Measurements from ENCODE around the gene USP17L28.
"Not testable (repeated sequence)": the region's sequence is repeated elsewhere in the genome, so short reads cannot be mapped to it uniquely, and the experiment has no call there.

USP17L28 gene

DNA sequence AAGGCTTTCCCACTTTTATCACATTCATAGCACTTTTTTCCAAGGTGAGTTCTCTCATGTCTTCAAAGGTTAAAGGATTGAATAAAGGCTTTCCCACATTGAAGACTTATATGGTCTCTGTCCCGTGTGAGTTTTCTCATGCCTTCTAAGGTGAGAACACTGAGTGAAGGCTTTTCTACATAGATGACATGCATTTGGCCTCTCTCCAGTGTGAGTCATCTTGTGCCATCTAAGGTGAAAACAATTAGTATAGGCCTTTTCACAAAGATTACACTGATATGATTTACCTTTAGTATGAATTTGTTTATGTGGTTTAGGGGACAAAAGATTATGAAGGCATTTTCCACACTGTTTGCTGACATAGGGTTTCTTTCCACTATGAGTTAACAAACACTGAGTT lies 35.4 kb downstream of the USP17L28 start:
- no peak for DNase-seq (ENCODE audit: low read depth)
- H3K4me3 ChIP-seq (ENCODE audit: low read depth, low read length), result no peak overlapping the region
- TF ChIP-seq, protein P1, sequence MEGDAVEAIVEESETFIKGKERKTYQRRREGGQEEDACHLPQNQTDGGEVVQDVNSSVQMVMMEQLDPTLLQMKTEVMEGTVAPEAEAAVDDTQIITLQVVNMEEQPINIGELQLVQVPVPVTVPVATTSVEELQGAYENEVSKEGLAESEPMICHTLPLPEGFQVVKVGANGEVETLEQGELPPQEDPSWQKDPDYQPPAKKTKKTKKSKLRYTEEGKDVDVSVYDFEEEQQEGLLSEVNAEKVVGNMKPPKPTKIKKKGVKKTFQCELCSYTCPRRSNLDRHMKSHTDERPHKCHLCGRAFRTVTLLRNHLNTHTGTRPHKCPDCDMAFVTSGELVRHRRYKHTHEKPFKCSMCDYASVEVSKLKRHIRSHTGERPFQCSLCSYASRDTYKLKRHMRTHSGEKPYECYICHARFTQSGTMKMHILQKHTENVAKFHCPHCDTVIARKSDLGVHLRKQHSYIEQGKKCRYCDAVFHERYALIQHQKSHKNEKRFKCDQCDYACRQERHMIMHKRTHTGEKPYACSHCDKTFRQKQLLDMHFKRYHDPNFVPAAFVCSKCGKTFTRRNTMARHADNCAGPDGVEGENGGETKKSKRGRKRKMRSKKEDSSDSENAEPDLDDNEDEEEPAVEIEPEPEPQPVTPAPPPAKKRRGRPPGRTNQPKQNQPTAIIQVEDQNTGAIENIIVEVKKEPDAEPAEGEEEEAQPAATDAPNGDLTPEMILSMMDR (IDR thresholded peaks at IDR 0.05; ENCODE audit: low read depth, low read length, missing control alignments), result no peak
- in situ Hi-C loops (cut with HindIII; ENCODE audit: low sequenced_read_pairs), result no loop called here

DNA sequence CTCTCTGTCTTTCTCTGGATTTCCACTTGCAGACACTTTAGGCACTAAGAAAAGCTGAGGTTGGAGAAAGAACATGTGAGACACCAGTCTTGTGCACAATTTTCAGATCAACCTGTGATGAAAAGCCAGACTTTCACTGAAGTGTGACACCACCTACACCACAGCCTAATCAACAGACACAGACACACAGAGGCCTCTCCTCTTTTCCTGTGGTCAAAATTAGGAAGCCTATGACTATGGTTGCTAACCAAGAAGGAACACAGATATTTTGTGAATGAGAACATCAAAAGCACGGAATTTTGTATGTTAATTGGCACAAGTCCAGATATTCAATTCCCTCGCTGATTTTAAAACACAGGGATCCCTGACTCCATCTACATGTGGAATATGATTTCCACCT lies 40.3 kb downstream of the USP17L28 start:
- in situ Hi-C loops (cut with HindIII; ENCODE audit: low sequenced_read_pairs); H3K4me3 ChIP-seq (ENCODE audit: low read depth, low read length); DNase-seq (ENCODE audit: low read depth): not testable (repeated sequence)

Measured in astrocyte of the cerebellum (primary cell).